HG02884 (cell line): ENCODE data around the gene BRSK2.

Experiments
- ATAC-seq: cut with Tn5 transposase; IDR thresholded peaks from one replicate; pipeline ENCODE4 v1.9.1; 2021; ENCODE audit warnings: mild to moderate bottlenecking, moderate library complexity; ENCODE audit not compliant: unreplicated experiment

Gene BRSK2

GRCh38 chr11:1395773-1396374 lies 6.1 kb downstream of the BRSK2 start:
- ATAC-seq = no peak

- no peak for ATAC-seq
Measured at GRCh38 chr11:1396375-1396841, 6.7 kb downstream of the BRSK2 start.

- no peak for ATAC-seq
Measured at GRCh38 chr11:1397146-1397861, 7.6 kb downstream of the BRSK2 start.

GRCh38 chr11:1397862-1398527 lies 8.3 kb downstream of the BRSK2 start:
- ATAC-seq = no peak

- no peak for ATAC-seq
Measured at GRCh38 chr11:1398528-1399235, 8.9 kb downstream of the BRSK2 start.

- ATAC-seq = no peak
Measured at GRCh38 chr11:1399386-1400316, 9.9 kb downstream of the BRSK2 start.

GRCh38 chr11:1400317-1401170 lies 10.8 kb downstream of the BRSK2 start:
- no peak for ATAC-seq

GRCh38 chr11:1401171-1401445 lies 11.4 kb downstream of the BRSK2 start:
- ATAC-seq = no peak

GRCh38 chr11:1401656-1402221 lies 12.0 kb downstream of the BRSK2 start:
- no peak for ATAC-seq

- no peak for ATAC-seq
Measured at GRCh38 chr11:1402355-1403077, 12.8 kb downstream of the BRSK2 start.

- ATAC-seq = no peak
Measured at GRCh38 chr11:1403078-1403620, 13.4 kb downstream of the BRSK2 start.

GRCh38 chr11:1403721-1404460 lies 14.2 kb downstream of the BRSK2 start:
- no peak for ATAC-seq

GRCh38 chr11:1404461-1405185 lies 14.9 kb downstream of the BRSK2 start:
- ATAC-seq = no peak

GRCh38 chr11:1405186-1406020 lies 15.7 kb downstream of the BRSK2 start:
- ATAC-seq = no peak

GRCh38 chr11:1406571-1407485 lies 17.1 kb downstream of the BRSK2 start:
- ATAC-seq = no peak
